NCI-H146 treated with DMSO at 0.1 percent for 48 hours (cell line): Measurements from ENCODE around the gene PTPRT.
"Not testable (repeated sequence)": the region's sequence is repeated elsewhere in the genome, so short reads cannot be mapped to it uniquely, and the experiment has no call there.

ENCODE experiments used
- DNase-seq: peaks from one replicate; lab custom pipeline; 2025; ENCODE audit not compliant: unreplicated experiment; lab: John Stamatoyannopoulos, UW

Gene PTPRT

GRCh38 chr20:42255821-42256220 is 933.9 kb downstream of the PTPRT start:
- DNase-seq, result no peak

GRCh38 chr20:42254673-42255072 is 935.0 kb downstream of the PTPRT start:
- no peak for DNase-seq

GRCh38 chr20:42252116-42252515 is 937.6 kb downstream of the PTPRT start:
- no peak for DNase-seq

GRCh38 chr20:42218621-42219374 is 970.9 kb downstream of the PTPRT start:
- DNase-seq, result no peak

DNA sequence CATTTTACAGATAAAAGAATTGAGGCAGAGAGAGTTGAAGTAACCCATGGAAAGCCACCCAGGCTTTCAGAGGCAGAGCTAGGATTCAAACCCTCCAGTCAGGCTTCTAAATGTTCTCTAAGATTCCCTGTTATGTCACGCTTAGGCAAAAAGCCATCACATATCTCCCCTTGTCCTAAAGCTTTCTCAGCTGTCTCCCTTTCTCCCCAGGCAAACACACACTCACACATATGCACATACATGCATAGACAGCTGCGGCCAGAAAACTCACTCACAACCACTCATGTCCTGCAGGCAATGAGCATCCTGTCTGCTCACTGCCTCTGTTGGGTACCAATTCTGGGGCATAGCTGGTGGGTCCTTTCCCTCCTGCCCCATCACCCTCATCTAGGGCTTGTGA is 975.6 kb downstream of the PTPRT start:
- no peak for DNase-seq

GRCh38 chr20:42212391-42212790 is 977.3 kb downstream of the PTPRT start:
- DNase-seq, result no peak

DNA sequence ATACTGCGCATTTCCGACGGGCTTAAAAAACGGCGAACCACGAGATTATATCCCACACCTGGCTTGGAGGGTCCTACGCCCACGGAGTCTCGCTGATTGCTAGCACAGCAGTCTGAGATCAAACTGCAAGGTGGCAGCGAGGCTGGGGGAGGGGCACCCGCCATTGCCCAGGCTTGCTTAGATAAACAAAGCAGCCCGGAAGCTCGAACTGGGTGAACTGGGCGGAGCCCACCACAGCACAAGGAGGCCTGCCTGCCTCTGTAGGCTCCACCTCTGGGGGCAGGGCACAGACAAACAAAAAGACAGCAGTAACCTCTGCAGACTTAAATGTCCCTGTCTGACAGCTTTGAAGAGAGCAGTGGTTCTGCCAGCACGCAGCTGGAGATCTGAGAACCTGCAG is 983.1 kb downstream of the PTPRT start:
- not testable (repeated sequence) for DNase-seq

DNA sequence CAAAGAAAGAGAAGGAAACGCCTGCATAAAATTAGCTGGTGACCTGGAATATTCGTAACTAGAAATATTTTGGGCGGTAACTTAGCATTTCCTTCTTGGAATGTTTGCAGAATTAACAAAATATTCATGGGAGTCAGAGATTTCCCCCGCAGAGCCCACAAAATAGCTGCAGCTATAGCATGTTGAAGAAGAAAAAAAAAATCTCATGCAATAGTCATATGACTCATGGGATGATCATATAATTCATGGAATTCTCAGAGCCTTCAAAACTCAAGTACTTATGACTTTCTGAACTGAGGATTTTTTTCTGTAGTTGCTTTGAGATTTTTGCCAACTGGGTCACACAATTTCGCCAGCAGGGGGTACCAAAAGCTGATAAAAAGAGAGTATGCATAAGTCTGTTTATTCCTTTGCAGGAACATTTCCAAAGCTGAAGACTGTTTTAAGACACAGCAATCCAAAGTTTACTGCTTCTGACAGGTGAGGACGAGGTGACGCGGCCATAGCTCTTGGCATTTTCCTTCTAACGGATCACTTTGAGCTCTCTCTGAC is 985.5 kb downstream of the PTPRT start:
- DNase-seq, result no peak

- DNase-seq, result no peak
These were observed 992.1 kb downstream of the PTPRT start for GRCh38 chr20:42197599-42197998.

DNA sequence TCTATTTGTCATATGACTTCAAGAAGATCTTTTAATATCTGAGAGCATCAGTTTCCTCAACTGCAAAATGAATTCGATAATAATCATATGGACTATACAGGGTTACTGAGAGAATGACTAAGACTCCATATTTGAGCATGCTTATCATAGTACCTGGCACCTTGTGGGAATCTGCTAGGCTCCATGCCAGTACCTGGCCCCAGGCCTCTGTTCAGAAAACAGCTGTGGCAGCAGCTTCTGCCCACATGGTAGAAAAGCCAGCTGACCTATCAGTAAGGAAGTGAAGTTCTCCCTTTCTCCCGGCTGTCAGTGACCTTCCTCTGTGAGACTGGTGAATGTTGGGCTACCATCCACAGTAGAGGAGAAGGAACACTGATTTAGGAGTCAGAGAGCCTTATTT is 996.6 kb downstream of the PTPRT start:
- DNase-seq, result no peak

- no peak for DNase-seq
These were observed 997.4 kb downstream of the PTPRT start for GRCh38 chr20:42192321-42192720.

DNA sequence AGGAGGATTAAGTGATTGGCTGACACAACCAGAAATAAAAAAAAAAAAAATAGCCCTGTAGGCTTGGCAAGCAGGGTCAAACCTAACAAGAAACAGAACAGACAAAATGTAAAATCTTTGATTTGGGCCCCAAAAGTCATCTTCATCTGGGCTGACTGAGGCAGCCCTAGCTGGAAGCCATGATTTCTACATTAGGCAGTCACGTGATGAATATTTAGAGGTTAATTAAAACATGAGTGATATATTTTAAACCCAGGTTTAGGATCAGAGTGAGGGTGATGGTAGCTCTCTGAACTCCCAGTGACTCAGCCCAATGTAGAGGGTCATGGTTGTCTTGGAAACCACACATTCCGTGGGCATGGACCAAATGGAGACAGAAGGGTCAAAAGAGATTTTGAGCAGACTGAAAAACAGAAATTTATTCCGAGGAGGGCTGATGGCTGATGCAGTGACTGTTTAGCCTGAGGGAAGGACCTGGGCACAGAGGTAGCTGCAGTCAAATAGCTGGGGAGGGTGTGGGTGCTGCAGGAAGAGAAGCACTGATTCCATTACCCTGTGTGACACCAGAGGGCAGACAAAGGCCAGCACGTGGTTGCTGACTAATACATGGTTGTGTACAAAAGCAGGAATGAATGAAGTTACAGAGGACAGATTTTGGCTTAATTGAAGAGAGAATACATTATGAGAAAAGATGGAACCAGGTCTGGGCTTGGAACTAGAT is 998.4 kb downstream of the PTPRT start:
- DNase-seq, result no peak

DNA sequence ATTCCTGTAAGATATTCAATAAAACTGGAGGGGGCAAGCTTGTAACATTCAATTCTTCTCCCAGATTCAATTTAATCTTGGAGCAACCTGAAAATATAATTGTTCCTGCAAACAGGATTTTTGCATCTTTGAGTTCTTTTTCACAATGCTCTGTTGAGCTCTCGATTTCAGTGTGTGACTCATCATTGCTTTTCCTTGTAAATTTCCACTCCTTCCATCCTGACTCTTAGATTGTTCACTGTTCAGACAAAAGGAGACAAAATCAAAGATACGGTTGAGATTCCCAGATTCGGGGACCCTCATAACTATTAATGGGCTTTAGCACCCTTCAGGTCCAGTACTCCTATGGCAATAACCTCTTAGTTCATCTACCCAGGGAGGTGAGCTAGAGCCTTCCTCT is 999.6 kb downstream of the PTPRT start:
- no peak for DNase-seq

DNA sequence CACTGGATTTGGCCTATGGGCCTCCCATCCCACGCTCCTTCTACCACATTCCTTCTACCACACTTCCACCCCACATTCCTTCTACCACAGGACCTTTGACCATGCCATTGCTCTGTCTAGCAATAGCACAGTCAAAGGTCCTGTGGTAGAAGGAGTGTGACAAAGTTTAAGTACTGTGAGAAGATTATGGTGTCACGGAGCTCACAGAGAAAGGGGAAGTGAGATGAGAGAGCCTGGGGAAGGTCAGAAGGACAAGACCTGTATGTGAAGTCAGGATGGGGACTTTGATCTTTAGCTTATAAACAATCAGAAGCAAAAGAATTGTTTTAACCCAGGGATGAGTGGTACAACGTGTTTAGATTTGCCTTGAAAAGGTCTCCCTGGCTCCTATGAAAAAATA is 1003.4 kb downstream of the PTPRT start:
- DNase-seq, result no peak

GRCh38 chr20:42183147-42183546 is 1006.6 kb downstream of the PTPRT start:
- no peak for DNase-seq

- no peak for DNase-seq
These were observed 1008.6 kb downstream of the PTPRT start for GRCh38 chr20:42181064-42181463.

DNA sequence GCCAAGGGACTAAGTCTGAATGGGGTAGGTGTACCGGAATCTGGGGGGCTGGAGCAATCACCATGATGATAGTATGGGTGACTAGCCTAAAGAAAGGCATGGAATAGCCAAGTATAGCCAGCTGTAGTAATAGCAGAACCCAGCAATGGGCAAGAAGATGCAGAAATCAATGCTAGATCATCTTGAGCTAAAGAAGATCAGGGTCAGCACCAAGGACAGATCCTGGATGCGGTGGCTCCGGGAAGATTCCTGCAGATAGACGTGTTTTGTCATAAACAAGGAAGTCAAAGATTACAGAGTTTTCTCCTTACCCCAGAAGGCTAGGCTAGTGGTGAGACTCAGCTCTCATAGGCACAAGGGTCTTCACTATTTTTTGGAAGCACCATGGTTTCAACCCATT is 1009.9 kb downstream of the PTPRT start:
- DNase-seq, result no peak

DNA sequence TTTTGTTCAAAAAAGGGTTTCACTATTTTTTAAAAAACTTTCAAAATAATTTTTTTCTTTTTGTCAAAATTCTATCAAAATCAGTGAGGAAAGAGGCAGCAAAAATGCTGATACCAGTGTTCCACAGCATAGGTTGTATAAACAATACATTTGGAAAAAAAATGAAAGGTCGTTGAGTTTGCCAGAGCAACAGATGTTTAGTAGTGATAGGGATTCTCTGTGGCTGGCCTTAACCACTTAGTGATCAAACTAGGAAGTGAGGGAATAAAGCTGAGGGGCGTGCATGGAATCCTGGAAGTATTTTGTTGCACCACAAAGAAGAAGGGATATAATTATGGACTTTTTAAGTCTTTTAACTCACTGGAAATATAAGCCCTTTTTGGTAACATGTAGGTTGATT is 1016.3 kb downstream of the PTPRT start:
- DNase-seq, result no peak

DNA sequence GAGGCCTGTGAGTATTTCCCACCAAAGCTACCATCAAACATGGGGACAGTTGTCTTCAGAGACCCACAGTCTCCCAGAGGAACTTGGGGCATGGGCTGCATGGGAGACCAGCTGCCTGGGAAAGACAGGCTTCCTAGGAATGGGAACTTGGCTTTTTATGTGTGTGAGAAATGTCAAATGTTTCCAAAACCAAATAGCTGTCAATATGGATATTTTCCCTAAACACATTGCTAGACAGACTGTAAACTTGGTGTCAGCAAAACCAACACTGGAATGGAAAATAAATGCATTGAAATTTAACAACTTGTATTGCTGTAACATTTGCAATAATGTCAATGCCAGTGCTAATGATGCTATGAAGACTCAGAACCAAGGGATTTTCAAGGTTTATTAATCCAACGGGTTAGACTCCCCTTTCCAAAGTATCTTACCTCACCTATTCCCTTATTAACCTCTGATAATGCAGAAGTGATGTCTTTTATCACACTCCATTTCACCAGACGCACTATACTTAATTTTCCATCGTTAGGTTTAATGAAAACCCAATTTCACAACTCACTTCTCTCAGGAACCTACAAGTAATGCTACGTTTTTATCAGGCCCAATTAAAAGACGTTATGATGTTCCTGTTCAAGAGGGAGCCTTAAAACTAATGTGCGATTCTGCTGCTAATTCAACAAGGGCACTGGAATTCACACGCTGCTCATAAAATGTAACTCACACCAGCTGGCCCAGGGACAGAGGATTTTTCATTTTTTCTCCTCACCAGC is 1025.4 kb downstream of the PTPRT start:
- no peak for DNase-seq

DNA sequence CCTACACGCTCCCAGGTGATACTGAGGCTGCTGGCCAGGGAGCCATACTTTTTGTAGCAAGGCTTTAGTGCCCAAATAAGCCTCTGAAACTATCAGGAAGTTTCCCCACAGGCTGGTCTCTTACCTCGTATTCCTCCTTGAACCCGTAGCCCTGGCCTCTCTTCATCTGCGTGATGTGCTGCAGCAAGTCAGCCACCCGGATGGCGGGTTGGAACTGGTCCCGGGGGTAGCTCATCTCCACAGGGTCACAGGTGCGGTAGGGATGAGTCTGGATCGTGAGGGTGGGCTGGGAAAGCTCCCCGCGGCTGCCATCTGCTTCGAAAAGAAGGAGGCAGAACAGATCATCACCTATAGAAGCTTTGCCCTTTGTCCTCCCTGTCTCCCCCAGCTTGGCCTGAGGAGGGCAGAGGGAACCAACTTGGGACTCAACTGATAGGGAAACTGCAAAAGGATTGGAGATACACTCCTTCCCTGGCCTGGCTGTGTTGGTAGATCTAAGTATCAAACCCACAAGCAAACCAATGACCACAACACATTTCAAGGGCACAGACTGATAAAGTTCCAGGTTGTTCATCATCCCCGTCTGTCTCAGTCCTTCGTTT is 1028.4 kb downstream of the PTPRT start:
- no peak for DNase-seq

GRCh38 chr20:42159808-42160207 is 1029.9 kb downstream of the PTPRT start:
- no peak for DNase-seq
